ENCODE results near the gene CADM1.

Gene CADM1

GRCh38 chr11:115425250-115425649 lies 79.0 kb downstream of the CADM1 start:
- TF ChIP-seq FOXP2 (optimal IDR thresholded peaks at IDR 0.05; ENCODE audit: borderline replicate concordance, extremely low read depth, extremely low read length, insufficient read depth): no peak

- TF ChIP-seq FOXP2 (optimal IDR thresholded peaks at IDR 0.05; ENCODE audit: borderline replicate concordance, extremely low read depth, extremely low read length, insufficient read depth) (no peak), POLR2AphosphoS5 (IDR thresholded peaks at IDR 0.05; ENCODE audit: low read depth, low read length) (no peak), SIN3A (IDR thresholded peaks at IDR 0.05; ENCODE audit: borderline replicate concordance, insufficient read depth, low read length) (no peak), TAF1 (IDR thresholded peaks at IDR 0.05; ENCODE audit: borderline replicate concordance, insufficient read depth, low read length) (no peak)
- TF ChIP-seq, protein P1, sequence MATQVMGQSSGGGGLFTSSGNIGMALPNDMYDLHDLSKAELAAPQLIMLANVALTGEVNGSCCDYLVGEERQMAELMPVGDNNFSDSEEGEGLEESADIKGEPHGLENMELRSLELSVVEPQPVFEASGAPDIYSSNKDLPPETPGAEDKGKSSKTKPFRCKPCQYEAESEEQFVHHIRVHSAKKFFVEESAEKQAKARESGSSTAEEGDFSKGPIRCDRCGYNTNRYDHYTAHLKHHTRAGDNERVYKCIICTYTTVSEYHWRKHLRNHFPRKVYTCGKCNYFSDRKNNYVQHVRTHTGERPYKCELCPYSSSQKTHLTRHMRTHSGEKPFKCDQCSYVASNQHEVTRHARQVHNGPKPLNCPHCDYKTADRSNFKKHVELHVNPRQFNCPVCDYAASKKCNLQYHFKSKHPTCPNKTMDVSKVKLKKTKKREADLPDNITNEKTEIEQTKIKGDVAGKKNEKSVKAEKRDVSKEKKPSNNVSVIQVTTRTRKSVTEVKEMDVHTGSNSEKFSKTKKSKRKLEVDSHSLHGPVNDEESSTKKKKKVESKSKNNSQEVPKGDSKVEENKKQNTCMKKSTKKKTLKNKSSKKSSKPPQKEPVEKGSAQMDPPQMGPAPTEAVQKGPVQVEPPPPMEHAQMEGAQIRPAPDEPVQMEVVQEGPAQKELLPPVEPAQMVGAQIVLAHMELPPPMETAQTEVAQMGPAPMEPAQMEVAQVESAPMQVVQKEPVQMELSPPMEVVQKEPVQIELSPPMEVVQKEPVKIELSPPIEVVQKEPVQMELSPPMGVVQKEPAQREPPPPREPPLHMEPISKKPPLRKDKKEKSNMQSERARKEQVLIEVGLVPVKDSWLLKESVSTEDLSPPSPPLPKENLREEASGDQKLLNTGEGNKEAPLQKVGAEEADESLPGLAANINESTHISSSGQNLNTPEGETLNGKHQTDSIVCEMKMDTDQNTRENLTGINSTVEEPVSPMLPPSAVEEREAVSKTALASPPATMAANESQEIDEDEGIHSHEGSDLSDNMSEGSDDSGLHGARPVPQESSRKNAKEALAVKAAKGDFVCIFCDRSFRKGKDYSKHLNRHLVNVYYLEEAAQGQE (IDR thresholded peaks at IDR 0.05; ENCODE audit: insufficient read depth in 1 of 2, low read depth in 2 of 2, low read length in 2 of 2): no peak
Observed at GRCh38 chr11:115423728-115424459, 80.3 kb downstream of the CADM1 start.

DNA sequence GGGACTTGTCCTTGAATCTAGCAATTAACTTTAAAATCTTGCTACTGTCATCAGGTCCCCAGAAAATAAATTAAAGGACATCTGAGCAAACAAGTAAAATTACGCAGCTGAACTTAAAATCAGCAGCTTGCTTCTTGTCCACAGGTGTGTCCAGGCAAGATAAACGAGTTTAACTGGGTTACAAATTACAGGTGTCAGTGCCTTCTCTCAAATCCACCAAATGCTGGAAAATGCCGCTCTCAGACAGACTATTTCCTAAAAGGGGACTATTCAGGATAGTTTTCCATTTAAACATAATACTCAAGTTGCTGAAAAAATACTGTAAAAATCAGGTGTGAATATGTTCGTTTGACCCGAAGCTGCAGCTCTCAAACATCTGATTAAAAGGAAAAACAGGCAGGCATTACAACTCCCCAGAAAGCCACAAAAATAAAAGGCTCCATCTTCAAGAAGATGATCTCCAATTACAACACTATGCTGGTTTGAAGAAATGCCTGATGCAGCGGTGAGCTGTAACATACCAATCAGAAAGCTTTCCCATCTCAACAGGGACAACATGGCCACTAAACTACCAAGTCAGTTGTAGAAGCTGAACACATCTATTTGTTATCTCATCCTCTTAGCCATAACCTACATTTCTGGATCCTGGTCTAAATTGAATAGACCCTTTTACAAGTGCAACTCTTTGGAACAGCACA lies 82.1 kb downstream of the CADM1 start:
- TF ChIP-seq TAF1 (IDR thresholded peaks at IDR 0.05; ENCODE audit: borderline replicate concordance, insufficient read depth, low read length) (no peak), POLR2AphosphoS5 (IDR thresholded peaks at IDR 0.05; ENCODE audit: low read depth, low read length) (no peak)
- TF ChIP-seq, protein P1 (IDR thresholded peaks at IDR 0.05; ENCODE audit: insufficient read depth in 1 of 2, low read depth in 2 of 2, low read length in 2 of 2): no peak

DNA sequence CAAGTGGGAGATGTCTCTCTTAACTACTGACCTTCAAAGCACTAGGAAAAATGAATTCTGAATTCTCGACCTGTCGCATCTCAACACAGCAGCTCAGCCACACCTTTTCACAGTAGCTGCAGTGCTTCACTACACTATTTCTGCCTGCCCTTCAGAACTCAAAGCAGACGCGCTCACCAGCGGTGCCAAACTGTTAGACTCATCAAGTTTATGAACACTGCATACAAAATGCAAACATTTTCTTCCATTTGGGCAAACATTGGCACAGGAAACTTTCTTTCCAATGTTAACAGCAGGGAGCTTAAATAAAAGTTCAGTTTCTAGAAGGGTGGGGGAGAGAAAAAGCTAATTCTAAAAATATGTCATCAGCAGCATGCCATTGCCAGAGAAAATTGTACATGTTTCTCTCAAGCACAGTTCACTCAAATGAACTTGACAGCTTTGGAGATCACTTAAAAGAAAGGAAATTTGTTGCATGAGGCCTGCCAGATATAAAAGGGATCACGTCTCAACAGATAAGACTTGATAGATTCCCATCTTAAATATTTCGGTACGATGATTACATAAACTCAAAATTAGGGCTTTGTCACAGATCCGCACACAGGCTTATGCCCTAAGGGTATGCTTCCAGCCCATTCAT lies 82.7 kb downstream of the CADM1 start:
- TF ChIP-seq SIN3A (IDR thresholded peaks at IDR 0.05; ENCODE audit: borderline replicate concordance, insufficient read depth, low read length): no peak
- TF ChIP-seq, protein P1 (IDR thresholded peaks at IDR 0.05; ENCODE audit: insufficient read depth in 1 of 2, low read depth in 2 of 2, low read length in 2 of 2): no peak
- TF ChIP-seq POLR2AphosphoS5 (IDR thresholded peaks at IDR 0.05; ENCODE audit: low read depth, low read length): no peak
- no peak for TF ChIP-seq FOXP2 (optimal IDR thresholded peaks at IDR 0.05; ENCODE audit: borderline replicate concordance, extremely low read depth, extremely low read length, insufficient read depth)
- TF ChIP-seq TAF1 (IDR thresholded peaks at IDR 0.05; ENCODE audit: borderline replicate concordance, insufficient read depth, low read length): no peak

- no peak for TF ChIP-seq SIN3A (IDR thresholded peaks at IDR 0.05; ENCODE audit: borderline replicate concordance, insufficient read depth, low read length)
- TF ChIP-seq, protein P1 (IDR thresholded peaks at IDR 0.05; ENCODE audit: insufficient read depth in 1 of 2, low read depth in 2 of 2, low read length in 2 of 2): no peak
- TF ChIP-seq TAF1 (IDR thresholded peaks at IDR 0.05; ENCODE audit: borderline replicate concordance, insufficient read depth, low read length): no peak
- TF ChIP-seq FOXP2 (optimal IDR thresholded peaks at IDR 0.05; ENCODE audit: borderline replicate concordance, extremely low read depth, extremely low read length, insufficient read depth): no peak
- TF ChIP-seq POLR2AphosphoS5 (IDR thresholded peaks at IDR 0.05; ENCODE audit: low read depth, low read length): no peak
Observed at GRCh38 chr11:115420505-115420904, 83.7 kb downstream of the CADM1 start.

All from PFSK-1 (cell line).